SK-N-SH treated with all-trans-retinoic acid at 6 μM for 48 hours (cell line): Measurements from ENCODE around the gene MKX.

Source experiments
- ARNTL ChIP-seq: fragments of 450-650 bp; formaldehyde crosslinking; IDR thresholded peaks from 2 replicates; pipeline ENCODE4 v1.5.0; 2020; ENCODE audit warnings: low read depth, mild to moderate bottlenecking, moderate library complexity, borderline replicate concordance
- BACH2 ChIP-seq: fragments of 250-450 bp; sonication (Bioruptor Pico); IDR thresholded peaks from 2 replicates; pipeline ENCODE4 v1.9.0; 2021; ENCODE audit warnings: mild to moderate bottlenecking, borderline replicate concordance
- ESRRG ChIP-seq: fragments of 250-450 bp; sonication (Bioruptor Pico); IDR thresholded peaks from 2 replicates; pipeline ENCODE4 v1.6.1; 2021; ENCODE audit warnings: mild to moderate bottlenecking
- PATZ1 ChIP-seq: fragments of 250-450 bp; sonication (Bioruptor Pico); IDR thresholded peaks from 2 replicates; pipeline ENCODE4 v1.8.0; 2020; ENCODE audit warnings: mild to moderate bottlenecking, moderate library complexity, borderline replicate concordance
- POU6F1 ChIP-seq: fragments of 250-450 bp; sonication (Bioruptor Pico); IDR thresholded peaks from 2 replicates; pipeline ENCODE4 v1.8.0; 2021; ENCODE audit warnings: low read depth, mild to moderate bottlenecking, moderate library complexity, borderline replicate concordance
- PPARA ChIP-seq: fragments of 250-450 bp; sonication (Bioruptor Pico); IDR thresholded peaks from 2 replicates; pipeline ENCODE4 v1.5.0; 2020; ENCODE audit warnings: mild to moderate bottlenecking, borderline replicate concordance
- SNAI2 ChIP-seq: fragments of 250-450 bp; sonication (Bioruptor Pico); IDR thresholded peaks from 2 replicates; pipeline ENCODE4 v1.5.0; 2020; ENCODE audit warnings: mild to moderate bottlenecking, moderate library complexity
- TSHZ2 ChIP-seq: fragments of 250-450 bp; sonication (Bioruptor Pico); IDR thresholded peaks from 2 replicates; pipeline ENCODE4 v1.5.0; 2020; ENCODE audit warnings: mild to moderate bottlenecking, moderate library complexity
- ZFP3 ChIP-seq: fragments of 250-450 bp; sonication (Bioruptor Pico); IDR thresholded peaks from 2 replicates; pipeline ENCODE4 v1.5.0; 2020; ENCODE audit warnings: mild to moderate bottlenecking, moderate library complexity
- ZNF565 ChIP-seq: fragments of 450-650 bp; formaldehyde crosslinking; conservative IDR thresholded peaks from 2 replicates; pipeline ENCODE4 v1.5.0; 2020; ENCODE audit warnings: low read depth, mild to moderate bottlenecking, moderate library complexity
- TF ChIP-seq, protein P1 (sequence below): fragments of 250-450 bp; sonication (Bioruptor Pico); IDR thresholded peaks from 2 replicates; pipeline ENCODE4 v1.5.1; 2020; ENCODE audit warnings: low read depth, mild to moderate bottlenecking, moderate library complexity

- no peak for TF ChIP-seq TSHZ2 (CRISPR knock-in tag)
- no peak for TF ChIP-seq ARNTL
- no peak for TF ChIP-seq PPARA
- no peak for TF ChIP-seq ZFP3 (CRISPR knock-in tag)
- TF ChIP-seq POU6F1 (CRISPR knock-in tag): no peak
- no peak for TF ChIP-seq PATZ1 (CRISPR knock-in tag)
- TF ChIP-seq ZNF565 (CRISPR knock-in tag): no peak
- no peak for TF ChIP-seq SNAI2 (CRISPR knock-in tag)
- TF ChIP-seq ESRRG: no peak
- TF ChIP-seq, protein P1, sequence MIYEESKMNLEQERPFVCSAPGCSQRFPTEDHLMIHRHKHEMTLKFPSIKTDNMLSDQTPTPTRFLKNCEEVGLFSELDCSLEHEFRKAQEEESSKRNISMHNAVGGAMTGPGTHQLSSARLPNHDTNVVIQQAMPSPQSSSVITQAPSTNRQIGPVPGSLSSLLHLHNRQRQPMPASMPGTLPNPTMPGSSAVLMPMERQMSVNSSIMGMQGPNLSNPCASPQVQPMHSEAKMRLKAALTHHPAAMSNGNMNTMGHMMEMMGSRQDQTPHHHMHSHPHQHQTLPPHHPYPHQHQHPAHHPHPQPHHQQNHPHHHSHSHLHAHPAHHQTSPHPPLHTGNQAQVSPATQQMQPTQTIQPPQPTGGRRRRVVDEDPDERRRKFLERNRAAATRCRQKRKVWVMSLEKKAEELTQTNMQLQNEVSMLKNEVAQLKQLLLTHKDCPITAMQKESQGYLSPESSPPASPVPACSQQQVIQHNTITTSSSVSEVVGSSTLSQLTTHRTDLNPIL (CRISPR knock-in tag): no peak
- no peak for TF ChIP-seq BACH2 (CRISPR knock-in tag)
These were observed 53.0 kb downstream of the MKX start for GRCh38 chr10:27692663-27693062.
